Breast epithelium (tissue), 4 donors: Measurements from ENCODE around the gene ZMYND10. TPM values are rescaled to one million over a fixed set of nuclear protein-coding genes. Genes with fewer than 3 reads are reported as not detected.

Source experiments
- DNase-seq, 2 donors: peaks; one replicate each; pipeline ENCODE4 v3.0.0-alpha.2; 2019; ENCODE audit warnings: low spot score in 2 of 2
- H3K27ac ChIP-seq, 2 donors: fragments of 200-600 bp; sonication (generic) in 1 of 2; one replicate each; pipeline ENCODE4 v1.5.1; 2016 to 2019; ENCODE audit warnings: mild to moderate bottlenecking in 1 of 2
- H3K27me3 ChIP-seq, 2 donors: fragments of 200-600 bp; sonication (generic) in 1 of 2; one replicate each; pipeline versions ENCODE4 v1.5.1 to v1.6.0; 2017 to 2019; ENCODE audit warnings: control low read depth in 1 of 2, mild to moderate bottlenecking in 1 of 2
- H3K36me3 ChIP-seq: fragments of 200-600 bp; one replicate; pipeline ENCODE4 v1.5.1; 2019
- H3K4me1 ChIP-seq, 2 donors: fragments of 200-600 bp; sonication (generic); one replicate each; pipeline ENCODE4 v1.5.1; 2016 to 2019; ENCODE audit warnings: control low read depth in 1 of 2
- H3K4me3 ChIP-seq, 3 donors: fragments of 200-600 bp; sonication (generic); 1 replicate in 2 of 3; 2 replicates in 1 of 3; pipeline ENCODE4 v1.5.1; 2016 to 2019; ENCODE audit warnings: mild to moderate bottlenecking in 3 of 3, moderate library complexity in 2 of 3
- H3K9me3 ChIP-seq, 2 donors: fragments of 200-600 bp; sonication (generic) in 1 of 2; one replicate each; pipeline ENCODE4 v1.5.1; 2016 to 2019; ENCODE audit warnings: control low read depth in 1 of 2
- POLR2A ChIP-seq: fragments of 450-650 bp; IDR thresholded peaks from one replicate; pipeline ENCODE4 v1.6.1; 2016; ENCODE audit warnings: antibody characterized with exemption, mild to moderate bottlenecking, moderate library complexity
- POLR2AphosphoS5 ChIP-seq, 3 donors: sonication (generic); formaldehyde crosslinking; IDR thresholded peaks; one replicate each; pipeline ENCODE4 v1.6.1; 2017; ENCODE audit warnings: antibody characterized with exemption in 3 of 3
- intact Hi-C: fragments of 100-400 bp; cut with DNase I; formaldehyde crosslinking; loops from one replicate; pipeline ENCODE4 v1.15.1; 2023; ENCODE audit warnings: low total_unique reads
- total RNA-seq, 3 donors: library from RNA; depleted of rRNA; stranded (reverse); fragments of >200 nt; gene quantifications; one replicate each; pipeline ENCODE4 v1.1.0, GENCODE V29; 2016
- TF ChIP-seq, protein P1 (sequence below), 3 donors: fragments of 450-650 bp; IDR thresholded peaks; one replicate each; pipeline ENCODE4 v1.5.1; 2016 to 2017; ENCODE audit warnings: antibody characterized with exemption in 3 of 3, mild to moderate bottlenecking in 3 of 3, moderate library complexity in 3 of 3

ZMYND10 gene
- total RNA-seq, 3 donors from 2014 or later, result 0.32 to 2.6 (median 1.9) TPM

DNA sequence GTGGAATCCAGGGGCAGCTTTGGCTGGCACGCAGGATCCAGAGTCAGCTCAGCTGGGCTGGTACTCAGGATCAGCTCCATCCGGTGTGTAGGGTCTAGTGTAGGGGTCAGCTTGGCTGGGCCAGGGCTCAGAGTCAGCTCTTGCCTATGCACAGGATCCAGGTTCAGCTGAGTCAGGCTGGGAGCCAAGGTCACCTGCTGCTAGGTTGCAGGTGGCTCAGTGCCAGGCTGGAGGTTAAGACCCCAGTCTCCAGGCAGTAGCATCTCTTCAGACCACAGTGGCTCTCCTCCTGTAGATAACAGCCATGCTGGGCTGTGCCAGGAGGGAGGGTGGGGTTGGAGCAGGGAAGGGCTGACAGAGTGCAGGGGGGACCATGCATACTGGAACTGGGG is 48.2 kb downstream of the ZMYND10 start:
- intact Hi-C loops, result loop anchor here (5.0 kb wide), 2 partner anchors 865 to 1040 kb away; no protein-coding TSS in a partner anchor
- H3K4me1 ChIP-seq, result peaks cover 9 to 11% of the 10 kb centered on the region in 2 donors
- DNase-seq, result no peak
- TF ChIP-seq POLR2A, result no peak
- no peak for TF ChIP-seq POLR2AphosphoS5 (IDR thresholded peaks at IDR 0.05)
- TF ChIP-seq, protein P1, sequence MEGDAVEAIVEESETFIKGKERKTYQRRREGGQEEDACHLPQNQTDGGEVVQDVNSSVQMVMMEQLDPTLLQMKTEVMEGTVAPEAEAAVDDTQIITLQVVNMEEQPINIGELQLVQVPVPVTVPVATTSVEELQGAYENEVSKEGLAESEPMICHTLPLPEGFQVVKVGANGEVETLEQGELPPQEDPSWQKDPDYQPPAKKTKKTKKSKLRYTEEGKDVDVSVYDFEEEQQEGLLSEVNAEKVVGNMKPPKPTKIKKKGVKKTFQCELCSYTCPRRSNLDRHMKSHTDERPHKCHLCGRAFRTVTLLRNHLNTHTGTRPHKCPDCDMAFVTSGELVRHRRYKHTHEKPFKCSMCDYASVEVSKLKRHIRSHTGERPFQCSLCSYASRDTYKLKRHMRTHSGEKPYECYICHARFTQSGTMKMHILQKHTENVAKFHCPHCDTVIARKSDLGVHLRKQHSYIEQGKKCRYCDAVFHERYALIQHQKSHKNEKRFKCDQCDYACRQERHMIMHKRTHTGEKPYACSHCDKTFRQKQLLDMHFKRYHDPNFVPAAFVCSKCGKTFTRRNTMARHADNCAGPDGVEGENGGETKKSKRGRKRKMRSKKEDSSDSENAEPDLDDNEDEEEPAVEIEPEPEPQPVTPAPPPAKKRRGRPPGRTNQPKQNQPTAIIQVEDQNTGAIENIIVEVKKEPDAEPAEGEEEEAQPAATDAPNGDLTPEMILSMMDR (IDR thresholded peaks at IDR 0.05), result no peak
- no peaks in the 10 kb centered on the region for H3K27me3 ChIP-seq
- no peaks in the 10 kb centered on the region for H3K9me3 ChIP-seq
- H3K4me3 ChIP-seq, result no peak overlapping the region
- no peaks in the 10 kb centered on the region for H3K36me3 ChIP-seq
- H3K27ac ChIP-seq, result no peak overlapping the region

GRCh38 chr3:50296721-50297383 is 48.7 kb downstream of the ZMYND10 start:
- DNase-seq, result no peak
- H3K4me3 ChIP-seq, result no peak overlapping the region
- no peaks in the 10 kb centered on the region for H3K36me3 ChIP-seq
- TF ChIP-seq, protein P1 (IDR thresholded peaks at IDR 0.05), result no peak
- TF ChIP-seq POLR2A (no peak), POLR2AphosphoS5 (IDR thresholded peaks at IDR 0.05) (no peak)
- peaks cover 9 to 11% of the 10 kb centered on the region in 2 donors for H3K4me1 ChIP-seq
- intact Hi-C loops, result loop anchor here (5.0 kb wide), 2 partner anchors 865 to 1040 kb away; no protein-coding TSS in a partner anchor
- H3K27ac ChIP-seq, result no peak overlapping the region
- no peaks in the 10 kb centered on the region for H3K9me3 ChIP-seq
- H3K27me3 ChIP-seq, result no peaks in the 10 kb centered on the region

DNA sequence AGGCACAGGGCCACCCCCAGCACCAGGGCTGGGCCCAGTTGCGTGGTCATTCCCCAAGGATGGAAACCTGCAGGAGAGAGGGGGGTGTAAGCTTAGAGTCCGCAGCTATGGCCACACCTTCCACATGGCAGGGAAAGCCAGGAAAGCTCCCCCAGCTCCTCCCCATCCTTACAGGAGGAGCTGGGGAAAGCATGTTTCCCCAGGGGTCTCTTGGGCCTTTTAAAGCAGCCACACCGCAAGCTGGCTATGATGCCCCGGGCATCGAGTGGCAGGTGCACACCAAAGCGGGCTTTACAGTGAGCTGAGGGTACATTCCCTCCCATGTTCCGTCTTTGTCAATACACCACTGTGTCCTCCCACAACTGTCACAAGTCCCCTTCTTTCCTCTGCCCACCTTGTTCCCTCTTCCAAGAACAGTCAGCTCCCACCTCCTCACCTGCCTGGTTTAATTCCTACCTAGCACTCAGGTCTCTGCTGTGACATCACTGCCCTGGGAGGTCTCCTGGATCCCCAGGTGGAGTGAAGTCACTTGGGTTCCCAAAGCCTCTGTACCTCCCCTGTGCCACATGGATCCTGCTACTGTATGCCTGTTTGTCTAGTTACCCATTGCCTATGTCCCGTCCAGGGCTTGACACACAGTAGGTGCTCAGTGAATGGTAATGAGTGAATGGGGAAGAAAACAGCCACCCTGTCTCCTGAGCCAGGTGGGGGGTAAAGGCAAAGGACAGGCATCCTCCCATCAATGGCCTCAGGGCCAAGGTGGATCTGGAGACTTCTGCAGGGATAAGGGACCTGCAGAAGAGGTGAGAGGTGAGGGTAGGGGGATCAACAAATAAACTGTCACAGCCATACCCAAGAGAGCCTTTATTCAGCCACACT is 49.7 kb downstream of the ZMYND10 start:
- TF ChIP-seq POLR2A, result no peak
- TF ChIP-seq, protein P1 (IDR thresholded peaks at IDR 0.05), result no peak
- no peak for TF ChIP-seq POLR2AphosphoS5 (IDR thresholded peaks at IDR 0.05)
- H3K4me1 ChIP-seq, result peaks cover 9 to 16% of the 10 kb centered on the region in 2 donors
- no peaks in the 10 kb centered on the region for H3K27me3 ChIP-seq
- no peak overlapping the region for H3K4me3 ChIP-seq
- no peaks in the 10 kb centered on the region for H3K36me3 ChIP-seq
- DNase-seq, result no peak
- no peaks in the 10 kb centered on the region for H3K9me3 ChIP-seq
- intact Hi-C loops, result loop anchor here (5.0 kb wide), 2 partner anchors 863 to 1042 kb away; no protein-coding TSS in a partner anchor
- no peak overlapping the region for H3K27ac ChIP-seq

GRCh38 chr3:50294492-50295403 is 50.8 kb downstream of the ZMYND10 start:
- intact Hi-C loops, result loop anchor here (5.0 kb wide), 2 partner anchors 862 to 1043 kb away; no protein-coding TSS in a partner anchor
- H3K4me1 ChIP-seq, result peaks cover 5 to 16% of the 10 kb centered on the region in 2 donors
- no peak overlapping the region for H3K4me3 ChIP-seq
- TF ChIP-seq, protein P1 (IDR thresholded peaks at IDR 0.05), result no peak
- TF ChIP-seq POLR2A, result no peak
- TF ChIP-seq POLR2AphosphoS5 (IDR thresholded peaks at IDR 0.05), result no peak
- DNase-seq, result no peak
- no peaks in the 10 kb centered on the region for H3K27me3 ChIP-seq
- no peaks in the 10 kb centered on the region for H3K36me3 ChIP-seq
- H3K9me3 ChIP-seq, result no peaks in the 10 kb centered on the region
- no peak overlapping the region for H3K27ac ChIP-seq
